ENCODE data around the gene ADRB1.

ADRB1 gene

DNA sequence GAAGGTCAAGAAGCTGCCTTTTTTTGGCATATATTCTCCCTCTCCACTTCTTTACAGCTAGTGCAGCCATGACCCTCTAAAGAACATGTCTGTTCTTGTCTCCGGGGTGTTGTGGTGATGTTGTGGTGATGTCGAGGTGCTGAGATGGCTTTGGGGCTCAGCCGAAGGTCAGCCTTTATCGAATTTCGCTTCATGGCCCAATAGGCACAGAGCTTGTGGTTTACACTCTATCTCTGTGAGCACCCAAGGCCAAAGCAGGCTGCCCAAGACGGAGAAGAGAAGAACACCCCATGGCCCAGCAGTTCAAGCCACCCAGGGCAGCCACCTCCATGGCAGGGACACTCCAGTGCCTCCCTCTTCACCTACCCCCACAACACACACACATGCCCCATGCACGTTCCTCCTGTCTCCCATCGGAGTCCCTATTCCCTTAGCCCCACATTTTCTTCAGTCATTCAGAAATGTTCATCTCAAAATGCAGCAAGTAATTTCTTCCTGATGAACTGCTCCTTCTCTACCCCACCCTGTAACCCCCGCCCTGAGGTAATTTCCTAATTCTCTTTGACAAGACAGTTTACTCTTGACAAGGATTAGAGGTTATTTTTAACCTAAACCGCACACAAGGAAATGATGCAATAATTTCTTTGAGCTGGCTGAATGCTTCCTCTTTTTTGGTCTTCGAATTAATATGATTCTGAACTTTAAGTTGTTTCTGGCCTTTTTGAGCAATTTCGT, 18.6 kb upstream of the ADRB1 start:
- peak; percentile 60 for DNase-seq (ENCODE audit: extremely low spot score)
- CTCF ChIA-PET = interaction anchor here (1.4 kb wide), 1 partner anchor 91 kb away, joined by 4 read pairs; no protein-coding TSS in a partner anchor
- TF ChIP-seq, protein P1, sequence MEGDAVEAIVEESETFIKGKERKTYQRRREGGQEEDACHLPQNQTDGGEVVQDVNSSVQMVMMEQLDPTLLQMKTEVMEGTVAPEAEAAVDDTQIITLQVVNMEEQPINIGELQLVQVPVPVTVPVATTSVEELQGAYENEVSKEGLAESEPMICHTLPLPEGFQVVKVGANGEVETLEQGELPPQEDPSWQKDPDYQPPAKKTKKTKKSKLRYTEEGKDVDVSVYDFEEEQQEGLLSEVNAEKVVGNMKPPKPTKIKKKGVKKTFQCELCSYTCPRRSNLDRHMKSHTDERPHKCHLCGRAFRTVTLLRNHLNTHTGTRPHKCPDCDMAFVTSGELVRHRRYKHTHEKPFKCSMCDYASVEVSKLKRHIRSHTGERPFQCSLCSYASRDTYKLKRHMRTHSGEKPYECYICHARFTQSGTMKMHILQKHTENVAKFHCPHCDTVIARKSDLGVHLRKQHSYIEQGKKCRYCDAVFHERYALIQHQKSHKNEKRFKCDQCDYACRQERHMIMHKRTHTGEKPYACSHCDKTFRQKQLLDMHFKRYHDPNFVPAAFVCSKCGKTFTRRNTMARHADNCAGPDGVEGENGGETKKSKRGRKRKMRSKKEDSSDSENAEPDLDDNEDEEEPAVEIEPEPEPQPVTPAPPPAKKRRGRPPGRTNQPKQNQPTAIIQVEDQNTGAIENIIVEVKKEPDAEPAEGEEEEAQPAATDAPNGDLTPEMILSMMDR (IDR thresholded peaks at IDR 0.05; ENCODE audit: control extremely low read depth, extremely low read depth, low read depth, missing control alignments) = no peak
- POLR2A ChIA-PET = interaction anchor here (0.6 kb wide), 1 partner anchor 11 kb away, joined by 7 read pairs; no protein-coding TSS in a partner anchor

DNA sequence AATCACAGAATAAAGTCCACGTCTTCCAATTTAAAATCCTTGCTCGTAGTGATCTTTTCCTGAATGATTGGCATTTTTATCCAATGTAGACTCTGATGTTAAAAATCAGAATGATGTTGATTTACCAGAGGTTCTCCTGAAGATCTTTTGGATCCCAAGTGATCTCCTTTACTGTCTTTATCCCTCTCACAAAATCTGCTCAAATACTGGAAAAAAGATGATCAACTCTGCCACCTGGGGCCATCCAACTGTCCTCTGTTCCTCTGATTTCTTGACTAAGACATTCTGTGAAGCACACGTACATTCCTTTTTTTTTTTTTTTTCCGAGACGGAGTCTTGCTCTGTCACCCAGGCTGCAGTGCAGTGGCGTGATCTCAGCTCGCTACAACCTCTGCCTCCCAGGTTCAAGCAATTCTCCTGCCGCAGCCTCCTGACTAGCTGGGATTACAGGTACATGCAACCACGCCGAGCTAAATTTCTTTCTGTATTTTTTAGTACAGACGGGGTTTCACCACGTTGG, 18.0 kb upstream of the ADRB1 start:
- CTCF ChIA-PET = no interaction called here
- TF ChIP-seq, protein P1 (IDR thresholded peaks at IDR 0.05; ENCODE audit: control extremely low read depth, extremely low read depth, low read depth, missing control alignments) = no peak

DNA sequence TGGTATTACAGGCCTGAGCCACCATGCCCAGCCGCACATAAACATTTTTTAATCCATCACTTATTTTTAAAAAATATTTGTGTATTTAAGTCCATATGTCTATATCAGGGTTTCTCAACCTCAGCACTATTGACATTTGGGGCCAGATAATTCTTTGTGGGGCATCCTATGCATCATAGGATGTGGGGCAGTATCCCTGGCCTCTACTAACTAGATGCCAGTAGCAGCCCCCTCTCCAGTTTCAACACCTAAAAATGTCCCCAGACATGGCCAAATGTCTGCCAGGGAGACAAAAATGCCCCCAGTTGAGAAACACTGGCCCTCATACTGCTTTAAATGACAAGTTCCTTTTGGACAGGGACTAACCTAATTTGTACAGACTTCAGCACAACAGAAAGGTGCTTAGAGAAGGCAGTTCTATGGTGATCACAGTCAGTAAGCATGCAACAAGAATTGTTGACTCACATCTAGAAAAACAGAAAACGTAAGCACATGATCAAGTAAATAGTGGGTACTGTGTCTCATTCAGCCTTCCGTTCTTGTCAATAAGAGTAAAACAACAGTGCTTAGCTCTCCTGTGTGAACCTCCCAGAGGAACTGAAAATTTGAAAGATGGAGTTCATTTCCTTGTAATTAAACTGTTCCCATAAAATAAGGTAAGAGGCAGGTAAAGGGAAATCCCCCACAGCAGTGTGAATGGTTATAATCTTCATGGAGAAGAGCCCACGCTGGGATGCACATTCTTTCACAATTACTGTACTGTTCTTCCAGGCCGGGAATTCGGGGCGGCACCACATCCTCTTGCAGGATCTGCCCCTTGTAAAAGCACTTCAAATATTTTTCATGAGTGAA, 17.3 kb upstream of the ADRB1 start:
- DNase-seq (ENCODE audit: extremely low spot score) = peak; percentile 26
- CTCF ChIA-PET = no interaction called here
- TF ChIP-seq, protein P1 (IDR thresholded peaks at IDR 0.05; ENCODE audit: control extremely low read depth, extremely low read depth, low read depth, missing control alignments) = no peak
- POLR2A ChIA-PET = no interaction called here

More for the DNA sequence above, 18.0 kb upstream of the ADRB1 start:
- POLR2A ChIA-PET = interaction anchor here (0.6 kb wide), 1 partner anchor 10 kb away, joined by 7 read pairs; no protein-coding TSS in a partner anchor
- no peak for DNase-seq (ENCODE audit: extremely low spot score)

DNA sequence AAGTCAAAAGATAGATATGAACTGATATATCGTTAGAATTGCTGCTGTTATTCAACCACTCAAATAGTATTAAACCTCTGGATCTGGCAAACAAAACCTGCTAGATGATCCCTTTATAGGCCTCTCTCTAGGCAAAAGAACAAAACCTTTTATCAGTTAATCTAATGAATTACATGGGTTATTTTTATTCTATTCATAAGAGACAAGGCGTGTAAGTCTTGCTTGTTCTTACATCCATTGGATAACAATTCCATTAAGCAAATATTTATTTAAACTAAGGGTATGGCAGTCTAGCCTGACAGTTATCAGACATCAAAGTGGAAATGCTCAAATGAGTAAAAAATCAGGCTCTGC, 16.6 kb upstream of the ADRB1 start:
- ChIA-PET POLR2A (no interaction called here), CTCF (no interaction called here)

DNA sequence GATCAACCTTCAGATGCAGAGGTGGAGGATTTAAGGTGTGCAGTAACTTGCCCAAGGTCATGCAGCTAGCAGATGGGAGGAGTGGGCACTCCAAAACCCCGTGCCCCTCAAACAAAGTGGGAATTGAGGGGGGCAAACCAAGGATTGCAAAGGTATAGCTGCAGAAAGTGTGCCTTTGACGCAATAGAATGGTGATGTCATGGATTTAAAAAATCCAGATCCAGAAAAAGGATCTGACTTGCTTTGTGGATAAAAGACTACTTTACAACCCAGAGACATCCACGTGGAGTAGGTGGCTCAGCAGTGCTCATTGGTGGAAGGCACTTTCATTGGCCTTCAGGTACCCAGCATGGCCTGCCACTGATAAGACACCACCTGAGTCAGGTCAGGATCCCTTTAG, 15.7 kb upstream of the ADRB1 start:
- CTCF ChIA-PET = no interaction called here
- POLR2A ChIA-PET = no interaction called here
- DNase-seq (ENCODE audit: extremely low spot score) = no peak
- TF ChIP-seq, protein P1 (IDR thresholded peaks at IDR 0.05; ENCODE audit: control extremely low read depth, extremely low read depth, low read depth, missing control alignments) = no peak

More for the DNA sequence above, 16.6 kb upstream of the ADRB1 start:
- TF ChIP-seq, protein P1 (IDR thresholded peaks at IDR 0.05; ENCODE audit: control extremely low read depth, extremely low read depth, low read depth, missing control alignments) = no peak
- DNase-seq (ENCODE audit: extremely low spot score) = no peak

DNA sequence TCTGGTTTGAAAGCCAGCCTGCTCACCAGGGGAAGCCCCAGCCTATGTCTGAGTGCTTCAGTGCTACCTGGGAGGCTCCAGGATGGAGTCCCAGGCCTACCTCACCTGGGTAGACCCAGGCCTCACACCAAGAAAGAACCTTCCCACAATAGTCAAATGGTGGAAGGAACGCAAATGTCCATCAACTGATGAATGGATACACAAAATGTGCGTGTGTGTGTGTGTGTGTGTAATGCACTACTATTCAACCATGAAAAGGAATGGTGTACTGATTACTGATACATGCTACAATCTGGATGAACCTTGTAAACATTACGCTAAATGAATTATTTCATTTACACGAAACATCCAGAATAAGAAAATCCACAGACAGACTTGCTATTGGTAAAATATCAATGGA, 15.2 kb upstream of the ADRB1 start:
- POLR2A ChIA-PET = no interaction called here
- CTCF ChIA-PET = no interaction called here
- DNase-seq (ENCODE audit: extremely low spot score) = no peak
- TF ChIP-seq, protein P1 (IDR thresholded peaks at IDR 0.05; ENCODE audit: control extremely low read depth, extremely low read depth, low read depth, missing control alignments) = no peak
